Lower leg skin (tissue), 3 donors: ENCODE data around the gene HGFAC.

Experiments used
- POLR2A ChIP-seq, 2 donors: fragments of 450-650 bp; IDR thresholded peaks; one replicate each; pipeline ENCODE4 v1.6.1; 2016 to 2017; ENCODE audit warnings: antibody characterized with exemption in 2 of 2, mild to moderate bottlenecking in 1 of 2, moderate library complexity in 1 of 2
- TF ChIP-seq, protein P1 (sequence below), 3 donors: fragments of 450-650 bp; IDR thresholded peaks; one replicate each; pipeline ENCODE4 v1.5.1; 2016; ENCODE audit warnings: antibody characterized with exemption in 3 of 3, mild to moderate bottlenecking in 3 of 3, moderate library complexity in 2 of 3

DNA sequence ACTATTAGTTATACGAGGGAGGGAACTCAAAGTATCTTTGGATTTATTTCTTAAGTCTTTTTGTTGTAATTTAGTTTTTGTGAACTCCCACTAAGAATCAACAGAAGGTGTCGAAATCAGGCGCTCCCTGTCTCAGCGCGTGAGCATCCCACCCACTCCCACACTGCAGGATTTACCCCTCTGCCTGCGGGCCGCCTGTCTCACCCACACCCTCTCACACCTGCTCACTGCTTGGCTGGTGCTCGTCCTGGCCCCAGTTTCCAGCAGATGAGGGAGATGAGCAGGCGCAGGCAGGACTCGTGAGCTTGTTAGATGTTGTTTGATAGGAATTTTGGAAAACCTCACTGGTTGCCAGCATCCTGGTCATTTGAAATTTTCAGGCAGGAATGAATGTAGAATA is 20.8 kb upstream of the HGFAC start:
- TF ChIP-seq, protein P1, sequence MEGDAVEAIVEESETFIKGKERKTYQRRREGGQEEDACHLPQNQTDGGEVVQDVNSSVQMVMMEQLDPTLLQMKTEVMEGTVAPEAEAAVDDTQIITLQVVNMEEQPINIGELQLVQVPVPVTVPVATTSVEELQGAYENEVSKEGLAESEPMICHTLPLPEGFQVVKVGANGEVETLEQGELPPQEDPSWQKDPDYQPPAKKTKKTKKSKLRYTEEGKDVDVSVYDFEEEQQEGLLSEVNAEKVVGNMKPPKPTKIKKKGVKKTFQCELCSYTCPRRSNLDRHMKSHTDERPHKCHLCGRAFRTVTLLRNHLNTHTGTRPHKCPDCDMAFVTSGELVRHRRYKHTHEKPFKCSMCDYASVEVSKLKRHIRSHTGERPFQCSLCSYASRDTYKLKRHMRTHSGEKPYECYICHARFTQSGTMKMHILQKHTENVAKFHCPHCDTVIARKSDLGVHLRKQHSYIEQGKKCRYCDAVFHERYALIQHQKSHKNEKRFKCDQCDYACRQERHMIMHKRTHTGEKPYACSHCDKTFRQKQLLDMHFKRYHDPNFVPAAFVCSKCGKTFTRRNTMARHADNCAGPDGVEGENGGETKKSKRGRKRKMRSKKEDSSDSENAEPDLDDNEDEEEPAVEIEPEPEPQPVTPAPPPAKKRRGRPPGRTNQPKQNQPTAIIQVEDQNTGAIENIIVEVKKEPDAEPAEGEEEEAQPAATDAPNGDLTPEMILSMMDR (IDR thresholded peaks at IDR 0.05): no peak
- TF ChIP-seq POLR2A (IDR thresholded peaks at IDR 0.05): no peak
